HepG2 (cell line): ENCODE data around the gene TRPC4. TPM values are rescaled to one million over a fixed set of nuclear protein-coding genes. Genes with fewer than 3 reads are reported as not detected.

Experiments
- ATAC-seq: fragments of 200-7000 bp; cut with Tn5 transposase; 3 replicates; pipeline ENCODE4 v1.9.1; 2020; ENCODE audit warnings: mild to moderate bottlenecking, moderate library complexity
- BruUV-seq: library from RNA; stranded (reverse); fragments of 400-500 nt; replicated peaks from 2 replicates; lab custom pipeline; 2021; lab: Mats Ljungman, UMichigan
- CTCF ChIA-PET: fragments of 300-600 bp; formaldehyde crosslinking; extraction: SDS; loops from one replicate; lab custom pipeline; 2021; ENCODE audit warnings: low total read pairs, inconsistent platforms, low intra/inter-chr PET ratio; lab: Yijun Ruan, JAX
- POLR2A ChIA-PET: fragments of 350-600 bp; sonication (Branson Sonifier 250); formaldehyde crosslinking; loops from one replicate; lab custom pipeline; 2020; ENCODE audit warnings: antibody characterized with exemption, inconsistent platforms; lab: Yijun Ruan, JAX
- DNase-seq: peaks from one replicate; pipeline ENCODE4 v3.0.0-alpha.2; 2015; ENCODE audit warnings: low spot score
- FAIRE-seq: peaks from 3 replicates; lab custom pipeline; 2011; peaks lifted over from hg19 to GRCh38; lab: Jason Lieb, UNC
- H2AFZ ChIP-seq: one replicate; pipeline ENCODE4 v1.6.1; 2011; ENCODE audit warnings: low read length, inconsistent platforms
- H3K27ac ChIP-seq: fragments of 300-600 bp; 3 replicates; pipeline ENCODE4 v1.8.0; 2011; ENCODE audit warnings: mixed run types, mild to moderate bottlenecking, mixed read lengths, low read length, inconsistent platforms; ENCODE audit not compliant: insufficient read depth; ENCODE audit errors: extremely low read length
- H3K27me3 ChIP-seq, 2 experiments: fragments of 200-600 bp in 1 of 2; 2 replicates in 1 of 2; 3 replicates in 1 of 2; pipeline versions ENCODE4 v1.6.0 to v1.8.0; 2011; ENCODE audit warnings: low read length in 2 of 2, mild to moderate bottlenecking in 2 of 2, moderate library complexity in 2 of 2, inconsistent platforms in 1 of 2; ENCODE audit not compliant: insufficient read depth in 2 of 2, control insufficient read depth in 1 of 2
- H3K36me3 ChIP-seq, 2 experiments: fragments of 200-600 bp in 1 of 2; replicated peaks in 1 of 2; 2 replicates in 1 of 2; 3 replicates in 1 of 2; pipeline versions ENCODE4 v1.5.1 to v1.8.0; 2011; ENCODE audit warnings: low read length in 2 of 2, inconsistent platforms in 1 of 2; ENCODE audit not compliant: insufficient read depth in 2 of 2, control insufficient read depth in 1 of 2
- H3K4me1 ChIP-seq: 2 replicates; pipeline ENCODE4 v1.5.1; 2012; ENCODE audit warnings: low read length, inconsistent platforms; ENCODE audit not compliant: insufficient read depth
- H3K4me2 ChIP-seq: 2 replicates; pipeline ENCODE4 v1.6.0; 2011; ENCODE audit warnings: low read depth, low read length, inconsistent platforms
- H3K4me3 ChIP-seq, 3 experiments: fragments of 200-600 bp in 1 of 3; sonication (generic), shearing (Covaris generic) in 1 of 3; replicated peaks in 1 of 3; 2 replicates each; pipeline ENCODE4 v1.5.1; 2011 to 2016; ENCODE audit warnings: low read length in 3 of 3, inconsistent platforms in 2 of 3, low read depth in 2 of 3, mild to moderate bottlenecking in 2 of 3, control low read depth in 1 of 3, mixed read lengths in 1 of 3; ENCODE audit not compliant: insufficient read depth in 1 of 3
- H3K79me2 ChIP-seq: one replicate; pipeline ENCODE4 v1.6.1; 2011; ENCODE audit warnings: low read length, inconsistent platforms; ENCODE audit not compliant: insufficient read depth
- H3K9ac ChIP-seq: 2 replicates; pipeline ENCODE4 v1.6.0; 2011; ENCODE audit warnings: mild to moderate bottlenecking, low read depth, low read length, inconsistent platforms; ENCODE audit not compliant: insufficient read depth
- H3K9me3 ChIP-seq: 2 replicates; pipeline ENCODE4 v1.5.1; 2012; ENCODE audit warnings: mild to moderate bottlenecking, low read length
- H4K20me1 ChIP-seq: 2 replicates; pipeline ENCODE4 v1.6.0; 2011; ENCODE audit warnings: inconsistent platforms, mild to moderate bottlenecking, low read length, moderate library complexity; ENCODE audit not compliant: insufficient read depth
- GPN1 ChIP-seq: sonication (generic); formaldehyde crosslinking; IDR thresholded peaks from 2 replicates; pipeline ENCODE4 v1.5.1; 2020; ENCODE audit warnings: missing genetic modification reagents, borderline replicate concordance
- GTF3A ChIP-seq: sonication (generic); formaldehyde crosslinking; conservative IDR thresholded peaks from 2 replicates; pipeline ENCODE4 v1.4.0; 2020; ENCODE audit warnings: mild to moderate bottlenecking, missing genetic modification reagents
- HHEX ChIP-seq: IDR thresholded peaks from 2 replicates; pipeline ENCODE4 v1.6.1; 2016; ENCODE audit warnings: control low read depth
- HMG20A ChIP-seq: IDR thresholded peaks from 2 replicates; pipeline ENCODE4 v1.6.1; 2016; ENCODE audit warnings: borderline replicate concordance
- HOXA7 ChIP-seq: sonication (generic); formaldehyde crosslinking; IDR thresholded peaks from 2 replicates; pipeline ENCODE4 v1.8.1; 2022; ENCODE audit warnings: mild to moderate bottlenecking, missing genetic modification reagents, moderate library complexity
- IKZF4 ChIP-seq: sonication (generic); formaldehyde crosslinking; IDR thresholded peaks from 2 replicates; pipeline ENCODE4 v1.5.1; 2020; ENCODE audit warnings: borderline replicate concordance, mild to moderate bottlenecking, low read depth, missing genetic modification reagents; ENCODE audit errors: not compliant biosample characterization
- NFRKB ChIP-seq: fragments of 450-650 bp; IDR thresholded peaks from 2 replicates; pipeline ENCODE4 v1.6.1; 2017
- NR2F1 ChIP-seq, 2 experiments: fragments of 450-650 bp in 1 of 2; formaldehyde crosslinking in 1 of 2; IDR thresholded peaks; 2 replicates each; pipeline versions ENCODE4 v1.5.0 to v1.6.1; 2016 to 2020; ENCODE audit warnings: mild to moderate bottlenecking in 1 of 2, missing compliant biosample characterization in 1 of 2, missing genetic modification reagents in 1 of 2, moderate library complexity in 1 of 2
- PAF1 ChIP-seq: IDR thresholded peaks from 2 replicates; pipeline ENCODE4 v1.6.1; 2016; ENCODE audit warnings: missing genetic modification reagents, missing compliant biosample characterization
- RBAK ChIP-seq: sonication (generic); formaldehyde crosslinking; IDR thresholded peaks from 2 replicates; pipeline ENCODE4 v1.5.1; 2020; ENCODE audit warnings: mild to moderate bottlenecking, missing genetic modification reagents
- ZFX ChIP-seq: sonication (generic); formaldehyde crosslinking; IDR thresholded peaks from 2 replicates; pipeline ENCODE4 v1.4.0; 2020; ENCODE audit warnings: mild to moderate bottlenecking, low read depth, missing genetic modification reagents, moderate library complexity
- ZNF136 ChIP-seq: sonication (generic); formaldehyde crosslinking; IDR thresholded peaks from 2 replicates; pipeline ENCODE4 v1.8.1; 2022; ENCODE audit warnings: low read depth, mild to moderate bottlenecking, moderate library complexity, missing genetic modification reagents
- ZNF484 ChIP-seq: sonication (generic); formaldehyde crosslinking; IDR thresholded peaks from 2 replicates; pipeline ENCODE4 v1.5.1; 2020; ENCODE audit warnings: mild to moderate bottlenecking, low read depth, missing genetic modification reagents, borderline replicate concordance
- ZNF501 ChIP-seq: sonication (generic); formaldehyde crosslinking; IDR thresholded peaks from 2 replicates; pipeline ENCODE4 v1.5.1; 2020; ENCODE audit warnings: mild to moderate bottlenecking, moderate library complexity, missing genetic modification reagents
- ZNF678 ChIP-seq: sonication (generic); formaldehyde crosslinking; IDR thresholded peaks from 2 replicates; pipeline ENCODE4 v1.4.0; 2020; ENCODE audit warnings: mild to moderate bottlenecking, missing genetic modification reagents
- ZSCAN12 ChIP-seq: sonication (generic); formaldehyde crosslinking; IDR thresholded peaks from 2 replicates; pipeline ENCODE4 v1.9.0; 2021; ENCODE audit warnings: mild to moderate bottlenecking, missing genetic modification reagents
- WGBS: methylation state at CpG from one replicate; pipeline ENCODE4 v1.1.6; 2017; ENCODE audit warnings: low lambda C conversion rate; 5-methylcytosine and 5-hydroxymethylcytosine counted together
- in situ Hi-C: cut with HindIII; loops from 2 replicates; pipeline ENCODE4 v1.10.0; 2017; ENCODE audit warnings: low pct_unique_long_range_greater_than_20kb; ENCODE audit not compliant: extremely low pct_ligation_motif_present
- intact Hi-C: fragments of 100-400 bp; cut with micrococcal nuclease; formaldehyde crosslinking; loops from one replicate; pipeline ENCODE4 v1.10.0; 2022; ENCODE audit not compliant: unreplicated experiment
- polyA plus RNA-seq, 8 experiments: library from polyadenylated mRNA; depleted of rRNA in 3 of 8; stranded (reverse) in 7 of 8; unstranded in 1 of 8; fragments of >200 nt; fragmentation: Illumina TruSeq in 4 of 8; extraction: Trizol in 4 of 8; gene quantifications; 2 replicates each; pipeline versions ENCODE4 v1.2.1 to v1.2.3, GENCODE V29; 2011 to 2016; ENCODE audit warnings: low read depth in 4 of 8, missing spikeins in 1 of 8, mixed read lengths in 1 of 8; ENCODE audit not compliant: insufficient read depth in 1 of 8
- total RNA-seq, 5 experiments: library from RNA; depleted of rRNA; stranded (reverse); fragments of >200 nt; fragmentation: Illumina TruSeq; extraction: Trizol; gene quantifications; 2 replicates each; pipeline ENCODE4 v1.2.3, GENCODE V29; 2016; ENCODE audit warnings: low read depth in 1 of 5
- TF ChIP-seq, protein P1 (sequence below): sonication (generic); formaldehyde crosslinking; conservative IDR thresholded peaks from 2 replicates; pipeline ENCODE4 v1.8.0; 2022; ENCODE audit warnings: low read depth, missing genetic modification reagents
- TF ChIP-seq, protein P2 (sequence below): sonication (generic); formaldehyde crosslinking; IDR thresholded peaks from 2 replicates; pipeline ENCODE4 v1.4.0; 2020; ENCODE audit warnings: mild to moderate bottlenecking, low read depth, missing genetic modification reagents
- TF ChIP-seq, protein P3 (sequence below): sonication (generic); formaldehyde crosslinking; IDR thresholded peaks from 2 replicates; pipeline ENCODE4 v1.4.0; 2020; ENCODE audit warnings: mild to moderate bottlenecking, missing genetic modification reagents

TRPC4 gene
- total and polyA plus RNA-seq, 2 of the 13 experiments (the other 11 are each of a cell fraction or from before 2014, with no cell fraction given) = not detected

DNA sequence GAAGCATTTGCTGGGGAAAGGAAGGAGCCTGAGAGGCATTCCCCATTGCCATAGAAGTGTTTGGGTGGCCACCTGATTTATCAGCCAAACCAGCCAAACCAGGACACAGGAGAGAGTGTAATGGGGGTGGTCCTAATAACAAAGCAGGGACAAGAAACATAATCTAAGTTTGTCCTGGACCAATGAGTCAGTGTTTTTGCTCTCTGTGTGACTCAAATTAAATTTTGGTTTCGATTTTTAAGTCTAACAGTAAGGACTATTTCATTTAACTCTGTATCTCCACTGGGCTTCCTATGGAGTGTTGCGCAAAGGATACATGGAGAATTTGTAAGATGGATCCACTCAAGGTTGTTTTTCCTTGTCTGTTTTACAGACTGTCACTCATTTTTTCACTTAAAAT lies 19.5 kb upstream of the TRPC4 start (continued):
- TF ChIP-seq, protein P1, sequence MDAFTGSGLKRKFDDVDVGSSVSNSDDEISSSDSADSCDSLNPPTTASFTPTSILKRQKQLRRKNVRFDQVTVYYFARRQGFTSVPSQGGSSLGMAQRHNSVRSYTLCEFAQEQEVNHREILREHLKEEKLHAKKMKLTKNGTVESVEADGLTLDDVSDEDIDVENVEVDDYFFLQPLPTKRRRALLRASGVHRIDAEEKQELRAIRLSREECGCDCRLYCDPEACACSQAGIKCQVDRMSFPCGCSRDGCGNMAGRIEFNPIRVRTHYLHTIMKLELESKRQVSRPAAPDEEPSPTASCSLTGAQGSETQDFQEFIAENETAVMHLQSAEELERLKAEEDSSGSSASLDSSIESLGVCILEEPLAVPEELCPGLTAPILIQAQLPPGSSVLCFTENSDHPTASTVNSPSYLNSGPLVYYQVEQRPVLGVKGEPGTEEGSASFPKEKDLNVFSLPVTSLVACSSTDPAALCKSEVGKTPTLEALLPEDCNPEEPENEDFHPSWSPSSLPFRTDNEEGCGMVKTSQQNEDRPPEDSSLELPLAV (CRISPR knock-in tag) = no peak
- TF ChIP-seq ZNF484 (CRISPR knock-in tag) (no peak), GPN1 (no peak)
- TF ChIP-seq, protein P2, sequence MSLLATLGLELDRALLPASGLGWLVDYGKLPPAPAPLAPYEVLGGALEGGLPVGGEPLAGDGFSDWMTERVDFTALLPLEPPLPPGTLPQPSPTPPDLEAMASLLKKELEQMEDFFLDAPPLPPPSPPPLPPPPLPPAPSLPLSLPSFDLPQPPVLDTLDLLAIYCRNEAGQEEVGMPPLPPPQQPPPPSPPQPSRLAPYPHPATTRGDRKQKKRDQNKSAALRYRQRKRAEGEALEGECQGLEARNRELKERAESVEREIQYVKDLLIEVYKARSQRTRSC (CRISPR knock-in tag) = no peak
- TF ChIP-seq, all 625 proteins: peak for 0

DNA sequence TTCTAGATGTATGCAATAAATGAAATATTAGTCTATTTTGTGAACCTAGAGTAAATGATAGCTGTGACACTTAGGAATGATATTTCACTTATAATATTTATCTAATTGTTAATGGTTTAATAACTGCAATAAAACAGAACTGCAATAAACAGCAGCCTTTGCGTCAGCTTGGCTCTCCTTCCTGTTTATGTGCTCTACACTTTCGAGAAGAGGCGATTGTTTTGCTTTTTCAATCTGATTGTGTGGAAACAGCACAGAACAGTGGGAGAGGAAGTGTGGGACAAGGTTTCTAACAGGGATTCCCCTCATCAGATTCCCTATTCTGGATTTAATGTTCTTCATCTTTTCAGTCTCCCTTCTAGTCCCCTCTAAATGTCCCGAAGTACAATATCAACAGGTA lies 17.3 kb upstream of the TRPC4 start:
- in situ Hi-C loops = no loop called here
- no peak for ATAC-seq
- no peak for DNase-seq
- Histone ChIP-seq H3K4me3 (no peak overlapping the region), H3K9me3 (no peaks in the 10 kb centered on the region), H3K4me2 (no peak overlapping the region), H3K79me2 (no peaks in the 10 kb centered on the region), H2AFZ (no peak overlapping the region), H3K27me3 (no peaks in the 10 kb centered on the region), H3K9ac (no peak overlapping the region), H4K20me1 (no peaks in the 10 kb centered on the region), H3K36me3 (no peaks in the 10 kb centered on the region), H3K27ac (no peak overlapping the region), H3K4me1 (no peaks in the 10 kb centered on the region)
- no peak for FAIRE-seq
- ChIA-PET POLR2A (no interaction called here), CTCF (no interaction called here)
- intact Hi-C loops = no loop called here
- BruUV-seq = no TSS peak
- TF ChIP-seq, protein P3, sequence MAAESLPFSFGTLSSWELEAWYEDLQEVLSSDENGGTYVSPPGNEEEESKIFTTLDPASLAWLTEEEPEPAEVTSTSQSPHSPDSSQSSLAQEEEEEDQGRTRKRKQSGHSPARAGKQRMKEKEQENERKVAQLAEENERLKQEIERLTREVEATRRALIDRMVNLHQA = no peak
- no peak for TF ChIP-seq ZFX (CRISPR knock-in tag)
- no peak for TF ChIP-seq HHEX
- no peak for TF ChIP-seq PAF1 (CRISPR knock-in tag)
- no peak for TF ChIP-seq HMG20A (CRISPR knock-in tag)
- no peak for TF ChIP-seq NR2F1 (CRISPR knock-in tag; IDR thresholded peaks at IDR 0.05)
- no peak for TF ChIP-seq NFRKB
- no peak for TF ChIP-seq ZNF678
- no peak for TF ChIP-seq ZSCAN12 (CRISPR knock-in tag)
- TF ChIP-seq ZNF501 (CRISPR knock-in tag) = no peak
- TF ChIP-seq GTF3A = no peak
- TF ChIP-seq ZNF136 (CRISPR knock-in tag) = no peak
- TF ChIP-seq HOXA7 = no peak
- no peak for TF ChIP-seq RBAK (CRISPR knock-in tag)
- no peak for TF ChIP-seq IKZF4 (CRISPR knock-in tag)
- WGBS = 4% methylated on average over 4 of the region's 4 CpGs
